Activated naive CD4-positive, alpha-beta T cell treated with anti-CD3 and anti-CD28 coated beads, Interleukin-2, amount 50 U/mL, for 16 hours (primary cell): ENCODE measurements around the gene ZBTB42.

Experiments used
- DNase-seq: peaks from one replicate; pipeline ENCODE4 v3.0.0-alpha.2; 2020

ZBTB42 gene

DNA sequence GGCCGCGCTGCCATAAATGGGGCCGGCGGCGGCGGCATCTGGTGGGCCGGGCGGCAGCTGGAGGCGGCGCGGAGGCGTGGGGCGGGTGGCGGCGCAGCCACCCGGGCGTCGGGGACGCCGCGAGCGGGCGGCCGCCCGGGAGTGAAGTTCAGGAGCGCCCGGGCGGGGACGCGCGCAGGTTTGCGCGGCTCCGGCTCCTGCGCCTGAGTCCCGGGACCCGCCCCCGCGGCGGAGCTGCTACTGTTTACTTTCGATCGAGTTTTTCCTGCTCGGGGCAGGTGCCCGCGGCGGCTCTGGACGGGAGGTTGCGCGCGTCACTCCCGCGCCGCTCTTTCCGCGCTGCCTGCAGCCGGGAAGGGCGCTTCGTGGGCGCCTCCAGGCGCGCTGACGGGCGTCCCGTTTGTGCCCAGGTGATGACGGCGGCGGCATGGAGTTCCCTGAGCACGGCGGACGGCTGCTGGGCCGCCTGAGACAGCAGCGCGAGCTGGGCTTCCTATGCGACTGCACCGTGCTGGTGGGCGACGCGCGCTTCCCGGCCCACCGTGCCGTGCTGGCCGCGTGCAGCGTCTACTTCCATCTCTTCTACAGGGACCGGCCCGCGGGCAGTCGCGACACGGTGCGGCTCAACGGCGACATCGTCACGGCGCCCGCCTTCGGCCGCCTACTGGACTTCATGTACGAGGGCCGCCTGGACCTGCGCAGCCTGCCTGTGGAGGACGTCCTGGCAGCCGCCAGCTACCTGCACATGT lies at the start of gene ZBTB42:
Gene ZBTB42, plus strand, starts transcription at position 331 of the 749 bp plus-strand sequence. Its CDS starts 97 bp downstream, at position 428.
- DNase-seq, result peak; percentile 64

DNA sequence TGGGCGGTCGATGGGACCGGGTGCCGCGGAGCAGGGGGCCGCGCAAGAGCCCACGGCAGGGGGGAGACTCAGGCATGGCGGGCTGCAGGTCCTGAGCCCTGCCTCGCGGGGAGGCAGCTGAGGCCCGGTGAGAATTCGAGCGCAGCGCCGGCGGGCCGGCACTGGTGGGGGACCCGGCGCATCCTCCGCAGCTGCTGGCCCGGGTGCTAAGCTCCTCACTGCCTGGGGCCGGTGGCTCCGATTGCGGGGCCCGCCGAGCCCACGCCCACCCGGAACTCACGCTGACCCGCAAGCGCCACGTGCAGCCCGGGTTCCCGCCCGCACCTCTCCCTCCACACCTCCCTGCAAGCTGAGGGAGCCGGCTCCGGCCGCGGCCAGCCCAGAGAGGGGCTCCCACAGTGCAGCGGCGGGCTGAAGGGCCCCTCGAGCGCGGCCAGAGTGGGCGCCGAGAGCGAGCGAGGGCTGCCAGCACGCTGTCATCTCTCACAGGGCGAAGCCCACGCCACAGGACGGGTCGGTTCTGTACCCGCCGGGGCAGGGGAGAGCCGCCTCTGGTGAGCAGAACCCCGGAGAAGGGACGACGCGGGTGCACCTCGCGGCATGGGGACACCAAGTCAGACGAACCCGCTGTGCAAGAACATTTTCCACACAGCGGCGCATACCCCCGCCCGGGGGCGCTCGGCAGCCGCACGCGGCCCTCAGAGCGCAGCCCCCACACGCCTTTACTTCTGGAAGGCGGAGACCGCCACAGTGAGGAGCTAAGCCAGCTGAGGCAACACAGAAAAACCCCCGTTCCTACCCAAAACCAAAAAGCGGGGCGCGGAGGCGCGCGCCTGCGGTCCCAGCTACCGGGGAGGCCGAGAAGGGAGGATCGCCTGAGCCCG lies 49.1 kb upstream of the ZBTB42 start:
- no peak for DNase-seq

- DNase-seq, result no peak
Measured at GRCh38 chr14:104752423-104752734, 48.5 kb upstream of the ZBTB42 start.

GRCh38 chr14:104752735-104753527 lies 48.0 kb upstream of the ZBTB42 start, which contains the start of gene SIVA1:
SIVA1 (plus strand) TSS chr14:104753147; CDS start chr14:104753202, 55 bp downstream.
- DNase-seq, result peak; percentile 100

DNA sequence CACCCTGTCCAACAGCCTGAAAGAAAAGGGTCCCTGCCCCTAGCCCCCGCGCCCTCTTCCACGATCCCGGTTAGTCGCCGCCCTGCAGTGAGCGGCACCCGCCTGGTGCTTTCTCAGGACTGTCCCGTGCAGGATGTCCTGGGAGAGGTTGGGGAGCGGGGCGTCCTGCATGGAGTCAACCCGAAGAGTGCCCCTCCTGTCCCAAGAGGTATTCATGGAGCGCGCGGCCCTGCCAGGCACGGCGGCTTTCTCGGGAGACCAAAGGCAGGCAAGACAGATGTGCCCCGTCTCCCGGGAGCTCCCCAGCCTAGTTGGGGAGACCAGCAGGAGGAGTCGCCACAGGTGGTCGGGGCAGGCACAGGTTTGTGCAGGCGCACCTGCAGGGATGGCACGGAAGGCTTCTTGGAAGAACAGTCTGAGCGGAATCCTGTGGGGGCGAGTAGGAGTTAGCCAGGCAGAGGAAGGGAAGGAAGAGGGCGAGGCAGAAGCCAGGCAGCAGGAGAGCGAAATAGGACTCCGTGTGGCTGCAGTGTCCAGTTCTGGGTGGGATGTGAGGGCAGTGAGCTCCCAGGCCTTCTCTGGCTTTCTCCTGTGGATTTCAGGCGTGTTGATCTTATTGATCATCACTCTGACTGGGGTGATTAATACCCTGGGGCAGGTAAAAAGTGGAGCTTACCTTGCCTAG lies 47.2 kb upstream of the ZBTB42 start:
- no peak for DNase-seq

GRCh38 chr14:104754213-104754851 lies 46.6 kb upstream of the ZBTB42 start:
- DNase-seq, result no peak

GRCh38 chr14:104755621-104756020 lies 45.3 kb upstream of the ZBTB42 start:
- DNase-seq, result no peak

DNA sequence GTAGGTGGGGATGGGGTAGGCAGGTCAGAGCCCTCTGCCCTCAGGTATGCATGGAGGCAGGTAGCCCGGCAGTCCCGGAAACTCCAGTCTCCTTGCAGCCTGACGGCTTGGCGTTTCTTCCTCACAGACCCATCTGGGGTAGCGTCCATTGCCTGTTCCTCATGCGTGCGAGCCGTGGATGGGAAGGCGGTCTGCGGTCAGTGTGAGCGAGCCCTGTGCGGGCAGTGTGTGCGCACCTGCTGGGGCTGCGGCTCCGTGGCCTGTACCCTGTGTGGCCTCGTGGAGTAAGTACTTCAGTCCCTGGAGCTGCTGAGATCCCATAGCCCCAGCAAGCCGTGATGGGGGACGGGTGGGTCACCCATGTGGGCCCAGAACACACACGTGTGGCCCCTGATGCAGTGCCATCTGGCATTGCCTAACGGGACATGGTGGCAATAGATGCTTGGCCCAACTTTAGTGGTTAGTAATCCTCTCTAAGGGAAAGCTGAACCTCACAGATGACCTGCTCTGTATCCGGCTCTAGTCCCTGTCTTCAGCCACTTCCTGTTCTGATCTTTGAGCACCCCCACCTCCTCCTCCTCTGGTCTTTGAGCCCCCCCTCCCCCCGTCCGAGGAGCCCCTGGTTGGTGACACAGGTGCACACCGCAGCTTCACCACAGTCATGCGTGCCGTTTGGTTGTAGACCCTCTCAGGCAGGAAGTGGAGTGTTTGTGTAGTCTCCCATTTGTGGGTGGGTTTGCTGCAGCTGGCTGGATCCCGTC lies 44.2 kb upstream of the ZBTB42 start:
- no peak for DNase-seq

GRCh38 chr14:104757238-104757585 lies 43.7 kb upstream of the ZBTB42 start:
- DNase-seq, result no peak

GRCh38 chr14:104757681-104758392 lies 43.1 kb upstream of the ZBTB42 start:
- DNase-seq, result no peak

- no peak for DNase-seq
Measured at GRCh38 chr14:104758981-104759969, 41.6 kb upstream of the ZBTB42 start.

DNA sequence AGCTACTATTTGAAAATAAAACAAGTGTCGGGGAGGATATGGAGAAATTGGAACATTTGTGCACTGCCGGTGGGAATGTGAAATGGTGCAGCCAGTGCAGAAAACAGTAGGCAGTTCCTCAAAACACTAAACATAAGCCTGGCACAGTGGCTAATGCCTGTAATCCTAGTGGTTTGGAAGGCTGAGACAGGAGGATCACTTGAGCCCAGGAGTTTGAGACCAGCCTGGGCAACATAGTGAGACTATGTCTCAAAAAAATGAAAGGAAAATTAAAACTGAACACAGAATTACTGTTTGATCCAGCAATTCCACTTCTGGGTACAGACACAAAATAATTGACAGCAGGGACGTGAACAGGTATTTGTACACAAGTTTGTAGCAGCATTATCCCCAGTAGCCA lies 35.4 kb upstream of the ZBTB42 start:
- no peak for DNase-seq

- no peak for DNase-seq
Measured at GRCh38 chr14:104766256-104766862, 34.5 kb upstream of the ZBTB42 start.

- DNase-seq, result no peak
Measured at GRCh38 chr14:104766863-104767633, 33.9 kb upstream of the ZBTB42 start.

DNA sequence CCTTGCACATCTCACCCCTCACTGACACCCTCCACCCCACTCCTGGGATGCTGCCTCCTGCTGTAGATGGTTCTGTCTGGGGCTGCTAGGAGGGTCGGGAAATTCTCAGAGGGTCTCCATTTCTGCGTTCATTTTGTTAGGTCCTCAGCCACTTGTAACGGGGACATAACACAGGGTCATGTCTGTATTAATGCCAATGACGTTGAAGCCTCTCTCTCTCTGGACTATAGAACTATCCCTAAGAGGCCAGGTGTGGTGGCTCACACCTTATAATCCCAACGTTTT lies 33.3 kb upstream of the ZBTB42 start:
- no peak for DNase-seq

DNA sequence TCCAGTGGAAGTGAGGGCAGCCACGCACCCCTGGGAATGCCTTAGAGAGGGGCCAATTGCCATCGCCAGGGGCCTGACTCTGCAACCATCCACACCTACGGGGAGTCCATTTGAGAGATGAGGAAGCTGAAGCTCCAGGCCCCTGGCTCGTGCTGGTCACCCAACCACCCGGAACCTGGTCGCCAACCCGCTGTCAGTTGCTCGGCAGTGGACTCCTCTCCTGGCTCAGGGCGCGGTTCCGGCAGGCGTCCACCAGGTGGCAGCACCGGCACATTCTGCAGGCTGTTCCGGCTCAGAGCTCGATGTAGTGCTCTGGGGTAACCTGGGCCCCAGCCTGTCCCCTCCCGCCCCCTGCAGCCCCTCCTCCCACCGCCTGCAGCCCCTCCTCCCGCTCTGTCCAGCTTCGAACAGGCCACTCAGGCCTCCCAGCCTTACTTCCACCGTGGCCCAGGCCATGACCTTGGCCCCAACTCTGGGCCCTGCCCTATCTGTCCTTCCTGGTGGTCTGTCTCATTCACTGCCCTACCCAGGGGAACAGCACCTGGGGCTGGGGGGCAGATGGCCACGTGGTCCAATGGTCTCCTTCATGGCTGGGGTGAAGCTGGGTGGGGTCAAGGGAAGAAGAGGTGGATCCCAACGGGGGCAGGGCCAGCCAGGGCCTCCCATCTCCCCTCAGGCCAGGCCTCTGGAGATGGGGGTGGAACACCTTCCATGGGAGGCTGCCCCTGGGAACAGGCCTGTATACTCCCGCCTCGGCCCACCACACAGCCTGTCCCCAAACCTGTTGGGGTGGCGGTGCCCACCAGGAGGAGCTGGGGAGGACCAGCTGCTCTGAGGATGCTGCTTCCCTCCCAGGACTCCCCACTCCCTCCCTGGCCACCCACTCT lies 32.2 kb upstream of the ZBTB42 start:
- peak; percentile 90 for DNase-seq

DNA sequence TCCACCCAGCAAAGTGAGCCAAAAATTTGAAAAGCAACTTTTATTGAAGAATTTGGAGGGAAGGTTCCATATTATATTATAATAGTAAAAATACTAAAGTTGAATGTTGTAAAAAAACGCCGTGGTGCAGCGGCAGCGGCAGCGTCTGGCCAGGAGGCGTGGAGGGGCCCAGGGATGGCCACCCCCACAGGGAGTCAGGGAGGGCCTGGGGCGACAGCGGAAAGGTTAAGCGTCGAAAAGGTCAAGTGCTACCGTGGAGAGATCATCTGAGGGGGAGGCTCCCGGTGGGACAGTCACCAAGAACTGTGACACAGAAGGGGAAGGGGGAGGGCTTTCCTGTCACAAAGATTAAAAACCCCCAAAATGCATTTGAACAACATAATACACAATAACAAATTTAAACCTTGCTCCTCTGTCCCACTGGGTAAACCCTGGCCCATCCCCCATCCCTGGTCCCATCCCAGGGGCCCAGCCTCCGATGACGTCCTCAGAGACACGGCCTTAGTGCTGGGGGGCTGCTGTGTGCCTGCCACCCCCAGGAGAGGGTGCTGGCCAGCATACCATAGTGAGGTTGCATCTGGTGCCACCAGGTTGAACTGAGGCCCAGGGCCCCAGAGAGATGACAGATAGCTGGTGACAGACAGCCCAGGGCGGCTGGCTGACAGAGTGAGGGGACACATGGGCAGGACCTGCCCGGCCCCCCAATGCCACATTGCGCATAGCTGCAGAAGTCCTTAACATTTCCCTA lies 31.4 kb upstream of the ZBTB42 start:
- DNase-seq, result no peak
